ENCODE data around the gene PTP4A2.

DNA sequence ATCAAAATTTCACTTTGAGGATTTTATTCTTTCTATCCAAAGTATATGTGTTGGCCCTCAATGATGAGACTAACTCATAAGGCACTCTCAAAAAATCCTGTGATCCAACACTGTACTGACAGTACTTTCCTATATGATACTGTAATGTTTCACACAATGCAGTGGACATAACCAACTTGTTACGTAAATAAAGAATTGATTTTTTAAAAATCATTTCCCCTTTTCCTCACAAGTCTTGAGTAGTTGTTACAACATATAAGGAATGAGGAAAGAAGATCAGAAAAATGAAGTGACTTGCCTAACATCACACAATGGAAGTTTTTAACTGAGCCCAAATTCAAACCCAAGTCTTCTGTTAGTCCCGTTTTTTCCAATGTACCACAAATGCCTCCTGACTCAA is 17.2 kb downstream of the PTP4A2 start:
- TF ChIP-seq POLR2AphosphoS5 (IDR thresholded peaks at IDR 0.05; ENCODE audit: low read depth, low read length): no peak
- no peak for TF ChIP-seq POLR2A (IDR thresholded peaks at IDR 0.05; ENCODE audit: low read depth, low read length)
